Measurements from ENCODE around the gene VSTM2A.
"Not testable (repeated sequence)": the region's sequence is repeated elsewhere in the genome, so short reads cannot be mapped to it uniquely, and the experiment has no call there.

VSTM2A gene, protein sequence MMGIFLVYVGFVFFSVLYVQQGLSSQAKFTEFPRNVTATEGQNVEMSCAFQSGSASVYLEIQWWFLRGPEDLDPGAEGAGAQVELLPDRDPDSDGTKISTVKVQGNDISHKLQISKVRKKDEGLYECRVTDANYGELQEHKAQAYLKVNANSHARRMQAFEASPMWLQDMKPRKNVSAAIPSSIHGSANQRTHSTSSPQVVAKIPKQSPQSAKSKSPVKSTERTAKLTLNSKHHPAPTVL

DNA sequence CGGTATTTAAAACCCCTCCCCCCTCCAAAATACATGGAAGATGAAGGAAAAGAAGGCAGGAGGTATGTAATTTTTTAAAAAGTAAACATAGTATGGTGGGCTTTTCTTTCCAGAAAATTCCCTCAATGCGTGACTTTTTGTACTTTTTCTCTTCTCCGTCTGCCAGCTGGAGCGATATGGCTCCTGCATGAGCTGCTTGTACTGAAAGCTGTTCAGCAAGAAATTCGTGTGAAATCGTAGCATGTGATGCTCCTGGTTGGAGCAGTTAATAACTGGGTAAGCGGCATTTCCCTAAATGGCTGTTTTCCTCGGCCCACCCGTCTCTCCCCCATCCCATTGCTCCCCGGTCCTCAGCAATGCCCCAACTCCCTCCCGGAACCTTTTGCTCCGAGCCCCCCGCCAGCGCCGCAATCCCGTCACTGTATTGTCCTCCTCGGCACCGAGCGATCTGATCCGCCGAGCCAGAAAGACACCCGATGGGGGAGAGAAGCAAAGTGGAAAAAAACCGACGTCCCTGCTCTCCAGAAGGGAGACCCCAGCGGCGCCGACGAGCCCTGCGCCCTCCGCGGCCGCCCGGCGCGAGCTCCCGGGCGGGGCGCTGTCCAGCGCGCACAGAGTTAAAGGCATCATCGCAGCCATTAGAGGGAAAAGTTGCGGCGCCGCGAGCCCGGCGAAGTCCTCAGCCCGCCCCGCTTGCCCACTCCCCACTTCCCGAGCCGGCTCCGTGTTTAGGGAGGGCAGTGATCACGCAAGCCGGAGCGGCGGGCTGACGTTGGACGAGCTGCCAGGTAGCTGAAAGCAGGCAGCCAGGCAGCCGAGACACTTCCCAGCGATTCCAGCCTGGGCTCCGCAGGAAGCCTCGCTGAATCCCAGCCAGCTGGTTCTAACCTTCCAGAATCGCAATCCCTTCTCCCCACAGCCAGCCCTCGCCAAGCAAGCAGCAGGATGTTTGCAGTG is at the start of gene VSTM2A:
TSS of gene VSTM2A (plus strand) at position 707 of the 957 bp plus-strand sequence. CDS start 356 bp downstream, outside the sequence.
- DNase-seq (ENCODE audit: low read depth in 3 of 3): no peak

DNA sequence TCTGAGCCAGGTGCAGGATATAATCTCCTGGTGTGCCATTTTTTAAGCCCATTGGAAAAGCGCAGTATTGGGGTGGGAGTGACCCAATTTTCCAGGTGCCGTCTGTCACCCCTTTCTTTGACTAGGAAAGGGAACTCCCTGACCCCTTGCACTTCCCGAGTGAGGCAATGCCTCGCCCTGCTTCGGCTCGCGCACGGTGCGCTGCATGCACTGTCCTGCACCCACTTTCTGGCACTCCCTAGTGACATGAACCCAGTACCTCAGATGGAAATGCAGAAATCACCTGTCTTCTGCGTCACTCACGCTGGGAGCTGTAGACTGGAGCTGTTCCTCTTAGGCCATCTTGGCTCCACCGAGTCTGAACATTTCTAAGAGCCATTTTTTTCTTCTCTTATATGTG is 37.6 kb upstream of the VSTM2A start:
- not testable (repeated sequence) for DNase-seq (ENCODE audit: low read depth in 3 of 3)

DNA sequence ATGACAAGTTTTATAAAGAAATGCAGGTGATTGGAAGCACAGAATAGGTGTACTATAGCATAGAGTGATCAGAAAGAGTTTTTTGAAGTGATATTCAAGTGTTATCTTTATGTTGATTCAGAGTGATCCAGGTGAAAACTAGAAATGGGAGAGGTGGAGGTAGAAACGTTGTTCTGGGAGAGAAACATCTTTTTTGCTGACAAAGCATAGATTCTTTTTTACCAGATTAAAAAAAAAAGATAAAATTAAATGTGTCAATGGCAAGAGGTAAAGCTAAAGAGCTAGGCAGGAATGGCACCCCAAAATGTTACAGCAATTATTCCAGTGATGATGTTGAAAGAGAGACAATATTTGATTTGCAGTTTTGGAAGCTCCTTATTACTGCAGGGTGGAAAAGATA is 12.6 kb upstream of the VSTM2A start:
- no peak for DNase-seq (ENCODE audit: low read depth in 3 of 3)

DNA sequence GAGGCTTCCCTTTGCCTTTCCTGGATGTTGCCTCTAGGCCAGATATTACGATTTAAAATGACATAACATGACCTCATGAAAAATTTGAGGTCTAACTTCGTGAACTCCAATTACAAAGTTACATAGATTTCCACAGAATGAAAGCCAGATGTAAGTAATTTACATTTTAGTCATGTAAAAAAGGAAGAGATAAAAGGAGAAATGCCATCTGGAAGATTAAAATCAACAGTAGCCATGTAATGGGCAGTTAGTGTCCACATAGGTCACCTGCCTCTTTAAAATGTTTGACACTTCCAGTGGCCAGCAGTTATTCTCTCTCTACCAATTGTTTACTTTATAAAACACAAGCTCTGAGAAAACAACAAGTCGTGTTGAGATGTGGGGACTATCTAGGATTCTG is 4.1 kb upstream of the VSTM2A start:
- no peak for DNase-seq (ENCODE audit: low read depth in 3 of 3)

DNA sequence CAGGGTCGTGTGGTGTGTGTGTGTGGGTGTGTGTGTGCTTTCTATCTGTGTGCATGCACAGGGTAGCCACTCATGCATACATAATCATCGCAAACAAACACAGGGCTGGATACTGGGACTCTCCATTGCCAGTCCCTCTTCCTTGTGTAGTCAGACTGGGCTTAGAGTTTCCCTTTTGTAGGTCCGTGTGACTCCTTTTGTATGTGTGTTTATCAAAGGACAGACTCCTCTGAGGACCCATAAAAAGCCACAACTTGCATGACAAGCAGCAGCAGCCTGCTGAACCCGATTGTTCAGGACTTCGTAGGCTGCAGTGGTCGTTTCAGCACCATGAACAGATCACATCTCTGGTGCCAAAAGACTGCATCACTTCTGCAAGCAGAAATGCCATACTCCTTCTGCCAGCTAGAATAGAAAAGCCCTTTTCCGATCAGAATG is 895 bp downstream of the VSTM2A start:
- DNase-seq (ENCODE audit: low read depth in 3 of 3): no peak

DNA sequence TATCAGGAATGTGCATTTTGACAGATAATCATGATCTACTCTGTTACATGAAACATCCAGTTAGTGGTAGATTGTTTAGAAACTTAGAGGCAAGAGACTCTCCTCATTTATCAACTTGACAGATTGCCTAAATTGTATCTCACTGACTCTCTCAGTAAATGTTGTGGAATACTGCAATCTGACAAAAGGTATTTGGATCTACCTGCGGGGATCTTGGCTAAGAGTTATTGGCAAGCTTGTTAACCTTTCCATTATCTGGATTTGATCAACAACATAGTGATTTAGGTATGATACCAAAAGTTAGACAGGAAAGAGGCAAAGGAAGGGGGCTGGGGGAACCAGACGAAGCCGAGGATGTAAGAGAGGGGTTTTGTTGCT is 2.0 kb downstream of the VSTM2A start:
- DNase-seq (ENCODE audit: low read depth in 3 of 3): no peak

DNA sequence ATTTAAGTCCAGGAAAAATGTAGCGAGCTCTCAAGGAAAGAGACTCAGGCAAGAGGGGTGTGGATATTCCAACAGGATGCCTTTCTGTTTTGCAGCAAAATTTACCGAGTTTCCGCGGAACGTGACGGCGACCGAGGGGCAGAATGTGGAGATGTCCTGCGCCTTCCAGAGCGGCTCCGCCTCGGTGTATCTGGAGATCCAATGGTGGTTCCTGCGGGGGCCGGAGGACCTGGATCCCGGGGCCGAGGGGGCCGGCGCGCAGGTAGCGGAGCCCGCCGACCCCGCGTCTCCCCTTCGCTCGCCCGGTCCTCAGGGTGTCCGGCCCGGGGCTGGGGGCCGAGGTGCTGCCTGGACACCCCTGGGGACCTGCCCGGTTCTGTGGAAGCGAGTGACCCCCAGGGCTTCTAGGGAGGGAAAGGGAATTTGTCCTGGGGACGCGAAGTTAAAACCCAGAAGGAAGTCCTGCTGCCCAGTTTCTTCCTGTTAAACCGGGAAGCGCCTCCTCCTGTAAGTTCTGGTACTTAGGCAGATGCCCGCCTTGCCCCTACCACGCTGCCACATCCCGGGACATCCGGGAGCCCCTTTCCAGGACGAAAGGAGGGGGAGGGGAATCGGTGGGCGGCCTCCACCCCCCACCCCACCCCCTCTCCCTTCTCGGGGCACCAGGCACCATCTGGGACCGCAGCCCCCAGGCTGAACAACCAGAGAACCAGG is 2.5 kb downstream of the VSTM2A start:
- DNase-seq (ENCODE audit: low read depth in 3 of 3): no peak

DNA sequence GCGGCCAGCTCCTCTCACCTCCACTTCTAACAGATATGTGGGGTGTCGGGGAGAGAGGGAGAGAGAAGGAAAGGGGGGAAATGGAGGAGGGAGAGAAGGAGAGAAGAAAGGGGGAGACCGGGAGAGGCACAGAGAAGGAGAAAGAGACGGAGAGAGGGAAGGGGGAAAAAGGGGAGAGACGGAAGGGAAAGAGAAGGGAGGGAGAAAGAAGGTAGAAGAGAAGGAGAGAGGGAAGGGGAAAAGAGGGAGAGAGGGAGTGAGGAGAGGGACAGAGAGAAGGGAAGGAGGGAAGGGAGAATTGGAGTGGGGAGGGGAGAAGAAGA is 3.0 kb downstream of the VSTM2A start:
- DNase-seq (ENCODE audit: low read depth in 3 of 3): no peak

DNA sequence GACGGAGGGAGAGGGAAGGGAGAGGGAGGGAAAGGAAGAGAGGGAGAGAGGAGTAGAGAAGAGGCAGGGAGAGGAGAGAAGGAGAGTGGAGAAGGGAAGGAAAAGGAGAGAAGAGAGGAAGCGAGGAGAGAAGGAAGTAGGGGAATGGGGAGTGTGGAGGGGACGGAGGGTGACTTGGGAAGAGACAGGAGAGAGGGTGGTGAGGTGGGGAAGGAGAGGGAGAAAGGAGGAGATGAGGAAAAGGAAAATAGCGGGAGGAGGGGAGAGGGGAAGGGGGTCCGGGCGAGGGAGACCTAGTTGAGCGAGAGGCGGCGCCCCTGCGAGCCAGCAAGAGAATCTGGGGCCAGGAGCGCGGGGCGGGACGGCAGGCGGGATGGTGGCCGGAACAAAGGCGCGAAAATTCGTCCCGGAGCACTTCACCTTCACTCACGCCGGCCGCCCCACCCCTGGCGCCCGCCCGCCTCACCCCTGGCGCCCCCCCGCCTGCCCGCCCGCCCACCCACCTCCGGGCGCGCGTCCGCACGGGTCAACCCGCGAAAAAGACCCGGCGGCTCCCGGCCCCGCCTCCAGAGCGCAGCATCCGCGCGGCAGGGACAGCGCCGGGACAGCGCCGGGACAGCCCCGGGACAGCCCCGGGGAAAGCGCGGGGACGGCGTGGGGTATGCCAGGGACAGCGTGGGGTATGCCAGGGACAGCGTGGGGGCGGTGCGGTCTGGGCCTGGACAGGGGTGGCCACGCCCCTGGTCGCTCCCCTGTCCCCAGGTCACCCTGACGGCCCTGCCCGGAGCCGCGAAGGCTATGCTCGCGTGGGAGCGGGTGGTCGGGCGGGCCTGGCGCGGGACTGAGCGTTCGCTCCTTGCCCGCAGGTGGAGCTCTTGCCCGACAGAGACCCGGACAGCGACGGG is 4.2 kb downstream of the VSTM2A start:
- DNase-seq (ENCODE audit: low read depth in 3 of 3): no peak

DNA sequence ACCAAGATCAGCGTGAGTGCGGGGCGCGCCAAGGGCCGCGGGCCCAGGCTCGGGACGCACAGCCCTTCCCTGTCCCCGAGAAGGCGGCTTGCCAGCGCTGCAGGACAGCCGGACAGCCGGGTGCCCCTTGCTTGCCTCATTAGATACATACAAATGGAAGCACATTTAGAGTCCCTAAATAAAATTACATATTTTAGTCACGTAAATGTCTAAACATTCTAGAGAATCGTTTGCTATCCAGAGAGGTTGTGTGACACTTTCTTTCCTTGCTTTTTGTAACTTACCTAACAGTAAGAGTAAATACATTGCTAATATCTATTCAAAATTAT is 4.8 kb downstream of the VSTM2A start:
- DNase-seq (ENCODE audit: low read depth in 3 of 3): no peak

DNA sequence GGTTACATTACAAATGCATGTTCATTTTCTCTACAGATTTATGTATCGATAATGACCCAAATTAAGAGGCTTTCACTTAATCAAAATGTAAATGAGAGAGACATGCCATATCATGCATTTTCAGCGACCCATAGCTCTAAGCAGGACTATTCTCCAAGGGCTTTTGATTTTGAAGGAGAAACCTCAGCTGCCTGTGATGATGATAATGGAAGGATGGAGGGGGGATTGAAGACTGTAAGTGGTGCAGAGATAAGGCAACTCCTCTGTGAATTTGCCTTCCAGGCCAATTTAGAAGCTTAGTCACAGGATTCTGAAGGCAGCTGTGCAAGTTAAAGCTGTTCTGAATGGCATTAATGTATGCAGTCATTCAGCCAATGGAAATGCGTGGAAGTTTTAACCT is 8.3 kb downstream of the VSTM2A start:
- DNase-seq (ENCODE audit: low read depth in 3 of 3): no peak

DNA sequence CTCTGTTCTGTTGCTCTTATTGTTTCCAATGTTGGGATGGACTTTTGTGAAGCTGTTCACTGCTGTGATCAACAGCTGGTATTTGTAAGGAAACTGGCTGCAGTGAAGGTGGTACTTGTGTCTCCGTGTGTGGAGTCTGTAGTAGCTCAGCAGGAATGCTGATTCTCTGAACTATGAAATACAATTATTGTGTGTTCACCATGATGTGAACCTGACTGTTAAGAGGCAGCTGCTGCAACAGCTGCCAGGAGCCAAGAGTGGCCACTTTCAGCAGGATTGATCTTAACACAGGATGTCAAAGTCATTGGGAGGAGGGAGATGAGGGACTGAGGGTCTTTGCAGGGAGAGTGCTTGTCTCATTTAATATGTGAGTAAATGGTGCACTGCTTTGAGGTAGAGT is 13.9 kb downstream of the VSTM2A start:
- no peak for DNase-seq (ENCODE audit: low read depth in 3 of 3)

DNA sequence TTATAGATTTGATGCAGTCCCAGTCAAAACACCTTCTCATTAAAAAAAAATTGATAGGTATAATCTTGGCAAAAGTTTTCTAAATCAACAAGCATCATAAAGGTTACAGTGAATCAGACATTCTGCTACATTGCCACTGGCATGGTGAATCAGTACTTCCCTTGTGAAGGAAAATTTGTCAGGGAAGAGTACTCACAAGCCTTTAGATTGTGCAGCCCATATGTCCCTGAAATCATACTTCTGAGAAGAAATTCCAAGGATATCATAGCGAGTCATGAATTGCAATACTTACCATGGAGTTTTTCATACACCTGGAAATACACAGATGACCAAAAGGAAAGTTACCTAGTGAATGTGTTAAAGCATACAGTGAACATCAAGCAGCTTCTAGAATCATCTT is 17.2 kb downstream of the VSTM2A start:
- no peak for DNase-seq (ENCODE audit: low read depth in 3 of 3)

DNA sequence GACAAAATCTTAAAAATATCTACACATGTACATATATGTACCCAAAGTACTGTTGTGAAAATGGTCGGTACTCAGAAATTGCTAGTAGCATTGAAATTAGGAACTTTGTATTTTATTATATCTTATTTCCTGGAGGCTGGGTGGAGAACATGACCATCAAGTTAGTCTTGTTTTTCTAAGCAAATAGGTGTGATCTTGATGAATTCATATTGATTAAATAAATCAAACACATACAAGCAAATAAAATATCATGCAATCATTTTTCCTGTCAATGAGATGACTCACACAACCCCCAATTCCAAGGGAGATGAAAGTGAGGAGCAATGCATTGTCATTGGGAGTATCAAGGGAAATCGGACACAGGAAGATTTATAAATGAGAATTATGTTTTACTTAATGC is 18.0 kb downstream of the VSTM2A start:
- no peak for DNase-seq (ENCODE audit: low read depth in 3 of 3)

DNA sequence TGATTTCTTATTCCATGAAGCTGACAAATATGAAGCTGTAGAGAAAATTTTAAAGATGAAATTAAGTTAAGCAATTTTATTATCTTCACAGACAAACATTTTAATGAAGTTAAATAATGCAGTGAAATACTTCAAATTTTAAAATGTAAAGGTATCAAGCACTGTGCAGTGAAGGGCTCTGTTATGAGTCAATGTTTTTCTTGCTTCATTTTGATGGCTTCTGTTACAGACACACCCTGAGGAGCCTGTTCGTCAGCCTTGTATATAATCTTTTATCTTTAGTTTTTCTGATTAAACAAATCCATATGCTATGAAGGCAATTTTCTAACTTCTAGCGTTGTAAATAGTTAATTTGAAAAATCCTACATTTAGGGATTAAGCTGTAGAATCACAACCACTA is 18.5 kb downstream of the VSTM2A start:
- no peak for DNase-seq (ENCODE audit: low read depth in 3 of 3)

DNA sequence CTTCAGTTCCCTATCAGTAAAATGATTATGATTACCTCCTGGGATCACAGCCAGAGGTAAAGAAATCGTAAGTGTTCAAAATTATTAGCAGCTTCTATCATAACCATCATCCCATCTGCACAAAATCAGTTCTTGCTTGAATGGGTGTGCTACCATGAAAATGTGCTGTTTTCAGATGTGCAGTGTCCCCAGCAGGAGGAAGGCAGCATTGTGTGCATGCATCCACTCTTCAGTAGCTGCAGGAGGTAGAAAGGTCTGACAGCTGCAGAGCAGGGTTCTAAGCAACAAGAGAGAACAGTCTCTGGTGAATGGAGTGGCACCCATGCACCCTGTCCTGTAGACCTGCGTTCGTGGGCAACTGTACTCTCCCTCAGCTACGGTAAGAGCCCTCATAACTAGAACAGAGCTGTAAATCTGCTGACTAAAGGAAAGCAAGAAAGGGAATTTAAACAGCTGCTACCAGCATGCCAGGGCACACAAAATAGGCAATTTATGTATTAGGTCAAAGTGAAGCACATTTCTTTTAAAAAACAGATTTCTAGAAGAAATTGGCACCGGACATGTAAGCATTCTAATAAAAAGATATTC is 21.2 kb downstream of the VSTM2A start:
- DNase-seq (ENCODE audit: low read depth in 3 of 3): no peak

DNA sequence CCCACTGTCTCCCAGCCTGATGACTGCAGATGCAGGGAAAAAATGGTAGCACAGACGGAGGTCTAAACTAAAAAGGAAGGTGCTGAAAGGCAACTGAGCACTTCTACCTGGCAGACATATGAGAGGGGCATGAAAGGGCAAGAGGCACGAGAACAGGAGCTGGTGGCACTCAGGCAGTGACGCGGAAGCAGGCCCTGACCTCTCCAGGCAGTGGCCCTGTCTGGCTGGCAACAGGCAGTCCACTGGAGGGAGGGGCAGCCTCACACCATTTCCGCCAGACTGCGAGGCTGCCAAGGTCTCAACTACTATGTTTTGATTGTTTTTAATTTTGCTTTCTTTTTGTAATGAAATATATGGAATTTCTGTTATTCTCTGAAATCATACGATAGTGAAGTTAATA is 23.3 kb downstream of the VSTM2A start:
- no peak for DNase-seq (ENCODE audit: low read depth in 3 of 3)

DNA sequence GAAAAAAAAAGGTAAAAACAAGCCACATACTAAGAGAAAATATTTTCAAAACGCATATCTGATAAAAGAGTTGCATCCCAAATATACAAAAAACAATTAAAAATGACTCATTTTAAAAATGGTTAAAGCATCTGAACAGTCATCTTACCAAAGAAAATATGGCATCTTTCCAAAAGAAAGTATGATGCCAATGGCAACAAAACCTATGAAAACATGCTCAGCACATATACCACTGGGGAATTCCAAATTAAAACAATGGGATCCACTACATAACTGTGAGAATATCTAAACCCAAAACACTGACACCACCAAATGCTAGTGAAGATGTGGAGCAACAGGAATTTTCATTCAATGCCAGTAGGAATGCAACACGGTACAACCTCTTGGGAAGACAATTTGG is 39.3 kb downstream of the VSTM2A start:
- no peak for DNase-seq (ENCODE audit: low read depth in 3 of 3)

DNA sequence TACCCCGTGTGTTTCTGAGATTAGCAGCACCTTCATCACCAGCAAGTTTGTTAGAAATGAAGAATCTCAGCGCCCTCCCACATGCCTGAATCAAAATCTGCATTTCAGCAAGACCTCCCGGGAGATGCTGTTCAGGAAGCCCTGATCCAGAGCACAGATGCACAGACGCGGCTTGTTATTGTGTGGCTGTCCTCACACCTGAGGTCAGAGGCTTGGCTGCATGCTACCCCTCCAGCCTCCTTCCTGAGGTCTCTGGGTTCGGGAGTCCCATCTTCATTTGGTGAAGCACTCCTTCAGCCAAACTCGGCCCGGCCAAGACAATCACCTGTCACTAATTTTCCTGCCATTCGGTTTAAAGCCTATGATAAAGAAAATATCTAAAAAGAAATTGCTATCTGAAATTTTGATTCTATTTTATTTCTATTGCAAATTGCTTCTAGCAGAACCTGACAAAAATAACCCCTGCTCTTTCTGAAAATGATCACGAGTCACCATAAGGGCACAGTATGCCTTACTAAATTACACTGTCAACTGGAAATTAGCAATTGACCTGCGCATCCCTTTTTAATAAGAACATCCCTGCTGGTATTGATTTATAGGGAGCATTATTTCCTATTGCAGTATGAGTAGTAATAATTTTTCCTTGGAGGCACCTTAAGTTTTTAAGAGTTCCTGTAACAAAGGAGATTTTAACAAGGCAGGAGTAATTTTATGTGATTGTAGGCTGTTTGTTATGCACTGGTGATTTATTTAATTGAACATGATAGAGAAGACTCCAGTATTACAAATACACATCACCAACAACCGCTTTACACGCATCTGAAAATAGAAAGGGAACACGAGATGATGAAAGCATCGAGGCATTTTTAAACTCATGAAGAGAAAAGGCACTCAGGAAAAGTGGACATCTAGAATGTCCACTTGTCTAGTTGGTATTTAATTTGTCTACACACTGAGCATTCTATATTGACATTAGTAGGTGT is 49.5 kb downstream of the VSTM2A start:
- DNase-seq (ENCODE audit: low read depth in 3 of 3): no peak

DNA sequence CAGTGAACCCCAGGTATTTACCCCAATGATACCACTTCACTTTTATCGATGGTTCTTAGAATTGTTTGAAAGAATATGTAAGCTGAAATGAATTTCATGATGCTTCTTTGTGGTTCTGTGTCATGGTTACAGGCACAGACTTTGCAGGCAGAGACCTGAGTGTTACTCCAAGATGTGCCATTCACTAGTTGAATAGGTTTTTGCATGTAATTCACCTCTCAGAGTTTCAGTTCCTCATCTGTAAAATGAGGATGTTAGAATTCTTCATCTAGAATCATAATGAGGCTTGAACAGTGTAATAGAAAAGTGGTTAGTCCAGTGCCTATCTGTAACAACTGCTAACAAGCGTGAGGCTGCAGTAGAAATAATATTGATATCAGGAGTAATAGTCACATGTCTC is 54.6 kb downstream of the VSTM2A start:
- DNase-seq (ENCODE audit: low read depth in 3 of 3): no peak
